Pancreas (tissue), 10 donors: ENCODE data around the gene MLPH. TPM values are rescaled to one million over a fixed set of nuclear protein-coding genes. Genes with fewer than 3 reads are reported as not detected.

Experiments used
- ATAC-seq, 4 donors: fragments of 200-7000 bp; cut with Tn5 transposase; one replicate each; pipeline versions ENCODE4 v1.8.0 to v1.9.1; 2020; ENCODE audit warnings: mild to moderate bottlenecking in 4 of 4, moderate library complexity in 4 of 4
- DNase-seq, 6 donors: peaks; one replicate each; pipeline ENCODE4 v3.0.0-alpha.2; 2020
- FAIRE-seq: peaks from 2 replicates; lab custom pipeline; 2012; peaks lifted over from hg19 to GRCh38; lab: Jason Lieb, UNC
- H3K27ac ChIP-seq, 4 donors: fragments of 200-600 bp; sonication (generic); 1 replicate in 3 of 4; 2 replicates in 1 of 4; pipeline versions ENCODE4 v1.5.0 to v1.8.0; 2020
- H3K27me3 ChIP-seq, 4 donors: fragments of 200-600 bp; one replicate each; pipeline ENCODE4 v1.8.0; 2021
- H3K36me3 ChIP-seq, 3 donors: fragments of 200-600 bp; sonication (generic) in 1 of 3; one replicate each; pipeline versions ENCODE4 v1.5.0 to v1.8.0; 2020 to 2021
- H3K4me1 ChIP-seq, 3 donors: fragments of 200-600 bp; one replicate each; pipeline ENCODE4 v1.8.0; 2021
- H3K4me3 ChIP-seq, 4 donors: fragments of 200-600 bp; sonication (generic) in 2 of 4; one replicate each; pipeline versions ENCODE4 v1.5.0 to v1.8.0; 2020 to 2021
- H3K9me3 ChIP-seq, 4 donors: fragments of 200-600 bp; one replicate each; pipeline ENCODE4 v1.8.0; 2021
- CTCF ChIP-seq, 4 donors: fragments of 200-600 bp; sonication (generic) in 3 of 4; IDR thresholded peaks; one replicate each; pipeline versions ENCODE4 v1.5.0 to v1.8.0; 2021; ENCODE audit warnings: antibody characterized with exemption in 4 of 4
- WGBS, 2 donors: extraction: QIAGEN DNeasy Blood & Tissue Kit; methylation state at CpG; one replicate each; pipeline ENCODE4 v1.1.7; 2013; 5-methylcytosine and 5-hydroxymethylcytosine counted together
- intact Hi-C, 3 donors: fragments of 100-400 bp; cut with DNase I; formaldehyde crosslinking; loops; one replicate each; pipeline versions ENCODE4 v1.11.1 to v1.14.2; 2022
- polyA plus RNA-seq, 2 donors: library from polyadenylated mRNA; stranded (reverse); fragments of 200-250 nt; gene quantifications; one replicate each; pipeline ENCODE4 v1.2.3, GENCODE V29; 2013
- total RNA-seq, 6 donors: library from RNA; stranded (reverse); fragmentation: NEBNext Ultra II Directional in 4 of 6; extraction: Animal tissue kit (Norgen Biotek cat#: 25700) in 4 of 6; gene quantifications; one replicate each; pipeline versions ENCODE4 v1.2.1 to v1.2.4, GENCODE V29; 2021 to 2023
- donor health status: healthy with polysubstance abuse.
- donor health status: DM: no; HTN: no; CAD: no; lungs with moderate emphysema.
- donor health status: DM: no; HTN: no; CAD: no.
- donor health status: control.
- donor health status: control.
- donor health status: Bipolar disorder and iron deficiency.
- donor health status: DM: yes; HTN: yes; CAD: no.
- donor health status: DM: no; HTN: no; CAD: no.
- donor health status: DM: no; HTN: no; CAD: no.
- donor health status: DM: yes; HTN: yes; CAD: no.

MLPH gene
- total and polyA plus RNA-seq, 8 donors: 6.2 to 45.2 (median 19.3) TPM

GRCh38 chr2:237539681-237540080 is 52.6 kb downstream of the MLPH start:
- FAIRE-seq: no peak
- no peak for ATAC-seq
- Histone ChIP-seq H3K4me3 (no peak overlapping the region), H3K27ac (no peak overlapping the region), H3K27me3 (no peaks in the 10 kb centered on the region), H3K4me1 (no peaks in the 10 kb centered on the region), H3K9me3 (no peaks in the 10 kb centered on the region), H3K36me3 (no peaks in the 10 kb centered on the region)
- DNase-seq: no peak
- WGBS, 2 donors: 69 to 70% methylated on average over 6 of the region's 6 CpGs
- no peak for TF ChIP-seq CTCF (IDR thresholded peaks at IDR 0.05)
- intact Hi-C loops: no loop called here

- Histone ChIP-seq H3K9me3 (no peaks in the 10 kb centered on the region), H3K4me1 (no peaks in the 10 kb centered on the region), H3K36me3 (no peaks in the 10 kb centered on the region), H3K27me3 (no peaks in the 10 kb centered on the region), H3K4me3 (no peak overlapping the region), H3K27ac (no peak overlapping the region)
- ATAC-seq: no peak
- DNase-seq: no peak
- TF ChIP-seq CTCF (IDR thresholded peaks at IDR 0.05): no peak
- FAIRE-seq: no peak
- whole genome bisulfite sequencing, 2 donors: 89 to 90% methylated on average over 13 of the region's 13 CpGs
- intact Hi-C loops: no loop called here
Observed at GRCh38 chr2:237540223-237540775, 53.2 kb downstream of the MLPH start.

GRCh38 chr2:237540823-237541222 is 53.8 kb downstream of the MLPH start:
- Histone ChIP-seq H3K9me3 (no peaks in the 10 kb centered on the region), H3K27ac (no peak overlapping the region), H3K4me3 (no peak overlapping the region), H3K27me3 (no peaks in the 10 kb centered on the region), H3K4me1 (no peaks in the 10 kb centered on the region), H3K36me3 (no peaks in the 10 kb centered on the region)
- no peak for FAIRE-seq
- TF ChIP-seq CTCF (IDR thresholded peaks at IDR 0.05): no peak
- DNase-seq: no peak
- 60 to 65% methylated on average over 6 of the region's 6 CpGs for WGBS, 2 donors
- ATAC-seq: peak in 3 of 4 donors; percentile 16 to 64 (median 53)
- intact Hi-C loops: no loop called here

- no peak overlapping the region for H3K4me3 ChIP-seq
- no peak for TF ChIP-seq CTCF (IDR thresholded peaks at IDR 0.05)
- no peak overlapping the region for H3K27ac ChIP-seq
- ATAC-seq: no peak
- intact Hi-C loops: no loop called here
- no peak for DNase-seq
- H3K4me1 ChIP-seq: no peaks in the 10 kb centered on the region
- H3K27me3 ChIP-seq: no peaks in the 10 kb centered on the region
- no peaks in the 10 kb centered on the region for H3K36me3 ChIP-seq
- WGBS, 2 donors: 90 to 92% methylated on average over 5 of the region's 5 CpGs
- FAIRE-seq: no peak
- no peaks in the 10 kb centered on the region for H3K9me3 ChIP-seq
Observed at GRCh38 chr2:237541243-237541642, 54.2 kb downstream of the MLPH start.

- TF ChIP-seq CTCF (IDR thresholded peaks at IDR 0.05): no peak
- FAIRE-seq (no peak), ATAC-seq (no peak), DNase-seq (no peak)
- Histone ChIP-seq H3K27ac (no peak overlapping the region), H3K9me3 (no peaks in the 10 kb centered on the region), H3K4me1 (no peaks in the 10 kb centered on the region), H3K36me3 (no peaks in the 10 kb centered on the region), H3K4me3 (no peak overlapping the region), H3K27me3 (no peaks in the 10 kb centered on the region)
- intact Hi-C loops: no loop called here
- WGBS, 2 donors: 95 to 97% methylated on average over 18 of the region's 18 CpGs
Observed at GRCh38 chr2:237542001-237542704, 55.1 kb downstream of the MLPH start.
